Keratinocyte (primary cell): ENCODE measurements around the gene ITSN1. TPM values are rescaled to one million over a fixed set of nuclear protein-coding genes. Genes with fewer than 3 reads are reported as not detected.

Experiments used
- DNase-seq: peaks from one replicate; pipeline ENCODE4 v3.0.0-alpha.2; 2011; ENCODE audit warnings: low read depth, missing footprints, low spot score
- FAIRE-seq: peaks from 2 replicates; lab custom pipeline; 2011; peaks lifted over from hg19 to GRCh38; lab: Jason Lieb, UNC
- H2AFZ ChIP-seq: 2 replicates; pipeline ENCODE4 v1.6.0; 2012; ENCODE audit warnings: low read length, control low read depth, inconsistent platforms; ENCODE audit not compliant: control insufficient read depth
- H3K27ac ChIP-seq: 2 replicates; pipeline ENCODE4 v1.5.1; 2011; ENCODE audit warnings: low read length; ENCODE audit not compliant: control insufficient read depth, insufficient read depth
- H3K27me3 ChIP-seq: 3 replicates; pipeline ENCODE4 v1.6.0; 2011; ENCODE audit warnings: low read length; ENCODE audit not compliant: control insufficient read depth, insufficient read depth; ENCODE audit errors: extremely low read depth
- H3K36me3 ChIP-seq, 2 experiments: 2 replicates in 1 of 2; 3 replicates in 1 of 2; pipeline ENCODE4 v1.5.1; 2011; ENCODE audit warnings: low read length in 2 of 2, mild to moderate bottlenecking in 1 of 2; ENCODE audit not compliant: control insufficient read depth in 2 of 2, insufficient read depth in 2 of 2; ENCODE audit errors: extremely low read depth in 1 of 2
- H3K4me1 ChIP-seq: 3 replicates; pipeline ENCODE4 v1.5.1; 2011; ENCODE audit warnings: low read length; ENCODE audit not compliant: control insufficient read depth, insufficient read depth; ENCODE audit errors: extremely low read depth
- H3K4me2 ChIP-seq: 3 replicates; pipeline ENCODE4 v1.6.0; 2011; ENCODE audit warnings: low read depth, low read length; ENCODE audit not compliant: control insufficient read depth, insufficient read depth; ENCODE audit errors: extremely low read depth
- H3K4me3 ChIP-seq, 3 experiments: fragments of 200-600 bp in 1 of 3; sonication (generic) in 1 of 3; 2 replicates in 2 of 3; 3 replicates in 1 of 3; pipeline ENCODE4 v1.5.1; 2011 to 2016; ENCODE audit warnings: low read length in 3 of 3, mild to moderate bottlenecking in 3 of 3, control low read depth in 2 of 3, inconsistent platforms in 1 of 3, low read depth in 1 of 3, mixed read lengths in 1 of 3, mixed run types in 1 of 3, moderate library complexity in 1 of 3; ENCODE audit not compliant: control insufficient read depth in 2 of 3, insufficient read depth in 2 of 3; ENCODE audit errors: extremely low read depth in 1 of 3
- H3K79me2 ChIP-seq: 2 replicates; pipeline ENCODE4 v1.6.0; 2012; ENCODE audit warnings: low read length; ENCODE audit not compliant: control insufficient read depth, insufficient read depth
- H3K9ac ChIP-seq: 3 replicates; pipeline ENCODE4 v1.6.0; 2011; ENCODE audit warnings: low read length; ENCODE audit not compliant: control insufficient read depth, insufficient read depth; ENCODE audit errors: extremely low read depth
- H3K9me1 ChIP-seq: 3 replicates; pipeline ENCODE4 v1.6.0; 2011; ENCODE audit warnings: low read length; ENCODE audit not compliant: control insufficient read depth, insufficient read depth; ENCODE audit errors: extremely low read depth
- H3K9me3 ChIP-seq: 2 replicates; pipeline ENCODE4 v1.5.1; 2012; ENCODE audit warnings: low read depth, low read length; ENCODE audit not compliant: control insufficient read depth
- H4K20me1 ChIP-seq: 3 replicates; pipeline ENCODE4 v1.6.0; 2011; ENCODE audit warnings: low read length; ENCODE audit not compliant: control insufficient read depth, insufficient read depth; ENCODE audit errors: extremely low read depth
- EZH2 ChIP-seq: IDR thresholded peaks from one replicate; pipeline ENCODE4 v1.6.1; 2012; ENCODE audit warnings: inconsistent platforms, mild to moderate bottlenecking, low read length, moderate library complexity
- dilution Hi-C: fragments of 300-500 bp; cut with MboI; formaldehyde crosslinking; loops from one replicate; pipeline ENCODE4 v1.7.0; 2020; ENCODE audit warnings: low sequenced_read_pairs; ENCODE audit not compliant: extremely low pct_ligation_motif_present
- polyA plus RNA-seq, 5 experiments: library from polyadenylated mRNA; depleted of rRNA in 3 of 5; stranded (reverse) in 3 of 5; stranded (forward) in 1 of 5; unstranded in 1 of 5; fragments of >200 nt; gene quantifications; 1 replicate in 1 of 5; 2 replicates in 3 of 5; 3 replicates in 1 of 5; pipeline versions ENCODE4 v1.2.1 to v1.2.3, GENCODE V29; 2011 to 2012; ENCODE audit warnings: missing spikeins in 2 of 5, low read depth in 1 of 5, low replicate concordance in 1 of 5
- TF ChIP-seq, protein P1 (sequence below), 3 experiments: IDR thresholded peaks in 1 of 3; conservative IDR thresholded peaks in 1 of 3; optimal IDR thresholded peaks in 1 of 3; 2 replicates in 2 of 3; 3 replicates in 1 of 3; pipeline versions ENCODE3 to v1.5.1; 2011; ENCODE audit warnings: low read length in 3 of 3, mild to moderate bottlenecking in 3 of 3, moderate library complexity in 2 of 3, control low read depth in 1 of 3, inconsistent platforms in 1 of 3; ENCODE audit not compliant: insufficient read depth in 2 of 3; ENCODE audit errors: extremely low read depth in 1 of 3

The ITSN1 gene
- polyA plus RNA-seq, 1 donor (not counting 4 experiments of a cell fraction or from before 2014, with no cell fraction given) = 34.3 TPM

DNA sequence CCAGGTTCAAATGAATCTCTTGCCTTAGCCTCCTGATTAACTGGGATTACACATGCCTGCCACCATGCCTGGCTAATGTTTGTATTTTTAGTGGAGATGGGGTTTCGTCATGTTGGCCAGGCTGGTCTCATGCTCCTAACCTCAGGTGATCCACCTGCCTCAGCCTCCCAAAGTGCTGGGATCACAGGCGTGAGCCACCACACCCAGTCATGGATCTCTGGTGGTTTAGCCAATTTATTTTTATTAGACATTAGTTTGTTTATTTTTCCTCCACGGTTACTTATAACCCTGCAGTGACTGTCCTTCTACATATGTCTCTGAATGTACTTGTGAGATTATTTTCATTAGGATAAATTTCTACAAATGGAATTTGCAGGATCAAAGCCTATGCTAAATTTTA lies 5.3 kb downstream of the ITSN1 start:
- Histone ChIP-seq H3K4me3 (no peak overlapping the region), H3K4me2 (no peak overlapping the region), H3K27ac (no peak overlapping the region), H3K36me3 (no peaks in the 10 kb centered on the region), H3K79me2 (peaks cover 98% of the 10 kb centered on the region), H3K9ac (no peak overlapping the region), H3K9me1 (peaks cover 3% of the 10 kb centered on the region), H3K27me3 (no peaks in the 10 kb centered on the region), H3K4me1 (peaks cover 18% of the 10 kb centered on the region), H2AFZ (no peak overlapping the region), H3K9me3 (no peaks in the 10 kb centered on the region), H4K20me1 (no peaks in the 10 kb centered on the region)
- TF ChIP-seq, protein P1, sequence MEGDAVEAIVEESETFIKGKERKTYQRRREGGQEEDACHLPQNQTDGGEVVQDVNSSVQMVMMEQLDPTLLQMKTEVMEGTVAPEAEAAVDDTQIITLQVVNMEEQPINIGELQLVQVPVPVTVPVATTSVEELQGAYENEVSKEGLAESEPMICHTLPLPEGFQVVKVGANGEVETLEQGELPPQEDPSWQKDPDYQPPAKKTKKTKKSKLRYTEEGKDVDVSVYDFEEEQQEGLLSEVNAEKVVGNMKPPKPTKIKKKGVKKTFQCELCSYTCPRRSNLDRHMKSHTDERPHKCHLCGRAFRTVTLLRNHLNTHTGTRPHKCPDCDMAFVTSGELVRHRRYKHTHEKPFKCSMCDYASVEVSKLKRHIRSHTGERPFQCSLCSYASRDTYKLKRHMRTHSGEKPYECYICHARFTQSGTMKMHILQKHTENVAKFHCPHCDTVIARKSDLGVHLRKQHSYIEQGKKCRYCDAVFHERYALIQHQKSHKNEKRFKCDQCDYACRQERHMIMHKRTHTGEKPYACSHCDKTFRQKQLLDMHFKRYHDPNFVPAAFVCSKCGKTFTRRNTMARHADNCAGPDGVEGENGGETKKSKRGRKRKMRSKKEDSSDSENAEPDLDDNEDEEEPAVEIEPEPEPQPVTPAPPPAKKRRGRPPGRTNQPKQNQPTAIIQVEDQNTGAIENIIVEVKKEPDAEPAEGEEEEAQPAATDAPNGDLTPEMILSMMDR (optimal IDR thresholded peaks at IDR 0.05 in 1 of 3, IDR thresholded peaks at IDR 0.05 in 1 of 3, conservative IDR thresholded peaks at IDR 0.05 in 1 of 3; ENCODE audit: extremely low read depth in 1 of 3, insufficient read depth in 2 of 3, low read length in 3 of 3) = no peak
- no peak for TF ChIP-seq EZH2
- FAIRE-seq (no peak), DNase-seq (no peak)
- dilution Hi-C loops = no loop called here

DNA sequence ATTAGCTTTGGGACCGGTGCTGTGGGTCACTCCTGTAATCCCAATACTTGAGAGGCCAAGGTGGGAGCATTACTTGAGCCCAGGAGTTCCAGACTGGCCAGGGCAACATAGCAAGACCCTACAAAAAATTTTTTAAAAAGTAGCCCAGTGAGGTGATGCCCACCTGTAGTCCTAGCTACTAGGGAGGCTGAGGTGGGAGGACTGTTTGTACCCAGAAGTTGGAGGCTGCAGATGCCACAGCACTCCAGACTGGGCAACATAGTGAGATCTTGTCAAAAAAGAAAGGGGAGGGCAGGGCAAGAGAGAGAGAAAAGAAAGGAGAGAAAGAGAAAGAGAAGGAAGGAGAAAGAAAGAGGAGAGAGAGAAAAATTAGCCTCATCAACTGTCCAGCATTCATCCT lies 6.3 kb downstream of the ITSN1 start:
- peaks cover 3% of the 10 kb centered on the region for H3K9me1 ChIP-seq
- no peak overlapping the region for H3K27ac ChIP-seq
- no peak for TF ChIP-seq EZH2
- TF ChIP-seq, protein P1 (optimal IDR thresholded peaks at IDR 0.05 in 1 of 3, IDR thresholded peaks at IDR 0.05 in 1 of 3, conservative IDR thresholded peaks at IDR 0.05 in 1 of 3; ENCODE audit: extremely low read depth in 1 of 3, insufficient read depth in 2 of 3, low read length in 3 of 3) = no peak
- FAIRE-seq (no peak), DNase-seq (no peak)
- dilution Hi-C loops = no loop called here
- H2AFZ ChIP-seq = no peak overlapping the region
- H3K27me3 ChIP-seq = no peaks in the 10 kb centered on the region
- no peaks in the 10 kb centered on the region for H3K9me3 ChIP-seq
- no peaks in the 10 kb centered on the region for H3K36me3 ChIP-seq
- no peaks in the 10 kb centered on the region for H4K20me1 ChIP-seq
- H3K4me2 ChIP-seq = no peak overlapping the region
- peaks cover 18% of the 10 kb centered on the region for H3K4me1 ChIP-seq
- peaks cover 93% of the 10 kb centered on the region for H3K79me2 ChIP-seq
- no peak overlapping the region for H3K4me3 ChIP-seq
- H3K9ac ChIP-seq = no peak overlapping the region
